GM12892 (cell line): ENCODE data around the gene SPHK2.
"Not testable (repeated sequence)": the region's sequence is repeated elsewhere in the genome, so short reads cannot be mapped to it uniquely, and the experiment has no call there.

Source experiments
- DNase-seq: peaks from one replicate; pipeline ENCODE4 v3.0.0; 2011; ENCODE audit not compliant: insufficient read length
- FAIRE-seq: peaks from 2 replicates; lab custom pipeline; 2011; peaks lifted over from hg19 to GRCh38; lab: Jason Lieb, UNC
- POLR2A ChIP-seq: IDR thresholded peaks from 2 replicates; pipeline ENCODE4 v1.6.1; 2011; ENCODE audit warnings: low read depth, low read length, control low read depth
- POLR2AphosphoS5 ChIP-seq: IDR thresholded peaks from 2 replicates; pipeline ENCODE4 v1.6.1; 2011; ENCODE audit warnings: low read depth, low read length, control low read depth
- TAF1 ChIP-seq: IDR thresholded peaks from 2 replicates; pipeline ENCODE4 v1.6.1; 2011; ENCODE audit warnings: low read depth, mild to moderate bottlenecking, control low read depth, low read length, borderline replicate concordance

SPHK2 gene

DNA sequence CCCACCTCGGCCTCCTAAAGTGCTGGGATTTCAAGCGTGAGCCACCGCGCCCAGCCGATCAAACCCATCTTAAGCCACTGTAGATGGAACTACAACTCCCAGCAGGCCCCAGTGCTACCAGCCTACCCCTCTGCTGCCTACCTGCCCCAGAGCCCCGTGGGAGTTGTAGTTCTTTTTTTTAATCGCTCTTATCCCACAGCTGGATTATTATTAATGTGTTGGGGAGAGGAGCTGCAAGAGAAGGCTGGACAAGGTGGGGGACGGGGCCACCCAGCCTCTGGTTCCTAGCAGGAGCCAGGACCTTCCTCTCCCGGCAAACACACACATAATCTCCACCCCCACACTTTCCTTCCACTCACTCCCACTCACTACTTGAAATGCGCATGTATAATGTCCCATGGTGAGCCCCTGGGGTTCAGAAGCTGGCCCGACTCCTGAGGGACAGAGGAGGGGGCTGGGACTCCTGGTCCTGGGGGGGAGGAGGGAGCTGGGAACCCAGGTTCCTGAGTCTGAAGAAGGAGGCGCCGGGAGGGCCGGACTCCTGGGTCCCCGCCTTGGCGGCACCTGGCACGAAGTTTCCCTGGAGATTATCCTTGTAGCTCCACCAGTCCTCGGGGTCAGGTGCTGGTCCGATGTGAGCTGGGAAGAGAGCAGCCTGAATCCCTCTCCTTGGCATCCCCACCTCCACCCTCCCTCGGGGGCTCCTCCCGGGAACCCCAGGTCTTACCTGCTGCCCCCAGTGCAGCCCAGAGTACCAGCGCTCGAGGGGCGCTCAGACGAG is 25.7 kb downstream of the SPHK2 start:
- DNase-seq, result peak; percentile 62
- FAIRE-seq, result peak; percentile 38
- TF ChIP-seq POLR2AphosphoS5, result no peak
- no peak for TF ChIP-seq POLR2A
- no peak for TF ChIP-seq TAF1

DNA sequence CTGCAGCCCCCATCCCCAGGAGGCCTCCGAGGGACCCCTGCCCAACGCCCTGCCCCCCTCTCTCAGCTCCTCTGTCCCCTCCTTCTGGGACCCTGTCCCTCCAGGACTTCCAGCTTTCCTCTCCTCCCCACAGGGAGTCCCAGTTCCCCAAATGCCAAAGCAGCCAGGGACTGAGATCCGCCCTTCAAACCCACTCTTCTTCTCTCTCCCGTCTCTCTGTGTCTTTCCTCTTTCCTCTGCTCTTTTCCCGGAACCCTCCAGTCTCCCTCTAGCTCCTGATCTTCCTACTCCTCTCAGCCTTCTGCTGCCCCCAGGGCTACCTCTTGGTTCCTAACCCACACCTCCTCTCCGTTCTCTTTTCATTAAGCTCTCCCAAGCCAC is 26.3 kb downstream of the SPHK2 start:
- no peak for TF ChIP-seq POLR2A
- TF ChIP-seq POLR2AphosphoS5, result no peak
- TF ChIP-seq TAF1, result no peak
- no peak for DNase-seq
- no peak for FAIRE-seq

DNA sequence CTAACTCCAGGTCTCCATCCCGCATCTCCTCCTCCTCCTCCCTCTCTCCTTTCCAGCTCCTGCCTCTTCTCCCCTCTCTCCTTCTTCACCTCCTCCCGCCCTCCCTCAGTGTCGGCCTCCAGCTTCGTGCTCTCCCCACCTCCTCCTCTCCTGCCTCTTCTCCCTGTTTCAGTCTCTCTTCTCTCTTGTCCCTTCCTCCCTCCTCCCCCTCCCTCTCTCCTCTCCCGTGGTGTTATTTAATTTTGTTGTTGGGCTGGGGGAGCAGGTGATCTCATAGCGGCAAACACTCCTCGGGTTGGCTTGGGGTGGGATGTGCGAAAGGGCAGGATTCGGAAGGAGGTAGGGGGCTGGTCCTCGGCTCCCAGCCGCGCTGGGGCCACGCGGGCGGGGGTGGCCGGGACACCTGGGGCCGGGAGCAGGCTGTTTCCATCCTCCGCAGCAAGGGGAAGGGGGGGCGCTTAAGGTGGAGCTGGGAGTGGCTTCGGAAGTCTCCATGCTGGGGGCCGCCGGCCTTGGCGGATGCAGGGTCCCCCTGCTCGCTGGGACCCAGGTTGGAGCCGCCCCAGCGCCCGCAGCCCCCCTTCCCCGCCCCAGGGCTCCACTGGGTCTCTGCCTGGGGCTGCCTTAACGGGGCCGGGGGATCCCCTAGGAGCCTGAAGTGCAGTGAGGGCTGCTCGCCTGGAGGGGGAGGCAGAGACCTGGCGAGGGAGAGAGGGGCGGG is 26.9 kb downstream of the SPHK2 start, which contains the start of gene CA11:
CA11 (minus strand) TSS at position 187 of the 721 bp plus-strand sequence. CDS start 555 bp downstream, outside the sequence.
- FAIRE-seq (no peak), DNase-seq (peak; percentile 96)
- no peak for TF ChIP-seq POLR2AphosphoS5
- TF ChIP-seq POLR2A, result no peak
- no peak for TF ChIP-seq TAF1

DNA sequence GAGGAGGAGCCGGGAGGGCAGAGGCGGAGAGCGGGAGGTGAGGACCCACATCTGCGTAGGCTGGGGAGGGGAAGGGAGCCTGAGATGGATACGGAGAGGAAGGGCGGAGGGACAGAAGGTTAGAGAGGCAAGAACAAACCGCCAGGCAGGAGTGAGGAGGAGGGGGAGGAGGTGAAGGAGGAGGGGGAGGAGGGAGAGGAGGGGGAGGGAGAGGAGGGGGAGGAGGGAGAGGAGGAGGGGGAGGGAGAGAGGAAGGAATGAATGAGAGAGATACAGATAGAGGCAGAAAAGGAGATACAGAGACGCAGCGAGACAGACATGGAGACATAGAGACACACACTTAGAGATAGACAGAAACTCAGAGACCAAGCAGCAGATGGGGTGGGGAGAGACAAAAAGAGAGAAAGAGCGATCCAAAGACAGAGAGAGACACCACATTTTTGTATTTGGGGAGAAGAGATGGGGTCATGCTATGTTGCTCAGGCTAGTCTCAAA is 27.5 kb downstream of the SPHK2 start:
- no peak for DNase-seq
- peak; percentile 91 for FAIRE-seq
- TF ChIP-seq POLR2AphosphoS5, result no peak

DNA sequence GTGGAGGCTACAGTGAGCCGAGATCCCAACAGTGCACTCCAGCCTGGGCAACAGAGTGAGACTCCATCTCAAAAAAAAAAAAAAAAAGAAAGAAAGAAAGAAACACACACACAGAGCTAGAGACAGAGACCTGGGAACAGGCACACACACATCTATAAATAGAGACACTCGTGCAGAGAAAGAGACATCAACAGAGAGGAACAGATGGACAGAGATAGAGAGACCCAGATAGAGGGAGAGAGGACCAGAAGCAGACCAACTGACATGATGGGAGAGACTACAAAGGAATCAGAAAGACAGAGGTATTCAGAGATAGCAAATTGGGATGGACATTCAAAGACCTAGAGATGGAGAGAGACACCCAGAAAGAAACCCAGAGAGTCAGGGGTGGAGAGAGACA is 28.8 kb downstream of the SPHK2 start:
- no peak for TF ChIP-seq POLR2A
- no peak for TF ChIP-seq POLR2AphosphoS5
- TF ChIP-seq TAF1, result no peak
- DNase-seq, result no peak
- no peak for FAIRE-seq

DNA sequence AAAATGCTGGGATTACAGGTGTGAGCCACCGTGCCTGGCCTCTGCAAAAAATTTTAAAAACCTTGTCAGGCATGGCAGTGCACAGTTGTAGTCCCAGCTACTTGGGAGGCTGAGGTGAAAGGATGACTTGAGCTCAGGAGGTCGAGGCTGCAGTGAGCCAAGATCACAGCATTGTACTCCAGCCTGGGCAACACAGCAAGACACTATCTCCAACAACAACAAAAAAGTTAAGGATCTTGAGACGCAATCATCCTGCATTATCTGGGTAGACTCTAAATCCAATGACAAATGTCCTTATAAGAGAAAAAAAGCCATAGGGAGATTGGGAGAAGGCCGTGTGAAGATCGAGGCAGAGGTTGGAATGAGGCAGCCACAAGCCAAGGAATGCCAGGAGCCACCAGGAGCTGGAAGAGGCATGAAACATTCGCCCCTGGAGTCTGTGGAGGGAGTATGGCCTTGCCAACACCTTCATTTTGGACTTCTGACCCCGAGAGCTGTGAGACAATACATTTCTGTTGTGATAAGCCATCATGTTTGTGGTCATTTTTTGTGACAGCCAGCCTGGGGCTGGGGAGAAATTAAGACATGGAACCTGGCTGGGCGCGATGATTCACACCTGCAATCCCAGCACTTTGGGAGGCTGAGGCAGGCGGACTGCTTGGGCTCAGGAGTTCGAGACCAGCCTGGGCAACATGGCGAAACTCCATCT is 31.8 kb downstream of the SPHK2 start:
- FAIRE-seq (no peak), DNase-seq (no peak)
- TF ChIP-seq POLR2AphosphoS5, result no peak
- TF ChIP-seq POLR2A, result no peak
- TF ChIP-seq TAF1, result no peak

DNA sequence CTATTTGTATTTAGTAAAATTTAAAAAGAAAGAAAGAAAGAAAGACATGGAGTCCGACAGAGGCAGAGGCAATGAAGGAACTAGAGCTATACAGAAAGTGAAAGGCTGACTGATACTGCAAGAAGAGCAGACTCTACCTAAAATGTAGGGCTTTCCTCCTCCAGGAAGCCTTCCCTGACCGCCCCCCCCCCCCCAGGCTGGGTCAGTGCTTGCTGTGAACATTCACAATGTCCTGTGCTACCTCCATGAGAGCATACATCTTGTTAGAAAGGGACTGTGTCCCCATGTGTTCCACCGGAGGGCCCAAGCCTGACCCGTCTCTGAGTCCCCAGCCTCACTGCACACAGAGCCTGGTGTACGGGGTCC is 32.4 kb downstream of the SPHK2 start:
- DNase-seq (no peak), FAIRE-seq (no peak)
- TF ChIP-seq TAF1, result no peak
- TF ChIP-seq POLR2A, result no peak
- TF ChIP-seq POLR2AphosphoS5, result no peak

DNA sequence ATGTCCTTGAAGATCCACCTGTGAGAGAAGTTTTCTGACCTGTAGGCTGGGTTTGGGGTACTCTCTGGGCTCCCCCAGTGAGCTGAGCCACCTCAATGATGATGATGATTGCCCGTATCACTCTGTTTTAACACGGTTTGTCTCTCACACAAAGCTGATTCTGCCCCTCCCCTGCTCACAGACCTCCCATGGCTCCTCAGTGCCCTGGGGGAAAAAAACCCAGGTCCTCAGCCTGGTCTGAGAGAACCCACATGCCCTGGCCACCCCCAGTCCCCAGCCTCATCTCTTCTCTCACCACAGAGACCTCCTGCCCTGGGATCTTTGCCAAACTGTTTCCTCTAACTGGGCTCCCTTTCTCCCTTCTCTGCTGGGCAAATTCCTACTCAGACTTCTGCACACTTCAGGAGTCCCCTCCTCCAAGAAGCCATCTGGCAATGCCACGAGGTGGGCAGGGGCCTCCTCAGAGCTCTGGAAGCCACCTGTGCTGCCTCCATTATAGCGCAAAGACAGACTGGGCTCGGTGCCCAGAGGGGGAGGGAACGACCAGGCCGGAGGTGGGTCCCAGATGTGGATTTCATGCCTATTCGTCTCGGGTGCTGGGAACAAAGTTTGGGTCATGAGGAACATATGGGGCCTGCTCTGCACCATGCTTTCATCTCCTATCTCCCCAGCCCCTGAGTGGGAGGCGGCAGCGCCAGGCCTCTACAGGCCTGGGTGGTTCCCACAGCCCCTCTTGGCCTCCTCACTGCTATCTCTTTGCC is 35.2 kb downstream of the SPHK2 start:
- TF ChIP-seq TAF1, result no peak
- no peak for TF ChIP-seq POLR2AphosphoS5
- TF ChIP-seq POLR2A, result no peak
- FAIRE-seq (no peak), DNase-seq (no peak)

DNA sequence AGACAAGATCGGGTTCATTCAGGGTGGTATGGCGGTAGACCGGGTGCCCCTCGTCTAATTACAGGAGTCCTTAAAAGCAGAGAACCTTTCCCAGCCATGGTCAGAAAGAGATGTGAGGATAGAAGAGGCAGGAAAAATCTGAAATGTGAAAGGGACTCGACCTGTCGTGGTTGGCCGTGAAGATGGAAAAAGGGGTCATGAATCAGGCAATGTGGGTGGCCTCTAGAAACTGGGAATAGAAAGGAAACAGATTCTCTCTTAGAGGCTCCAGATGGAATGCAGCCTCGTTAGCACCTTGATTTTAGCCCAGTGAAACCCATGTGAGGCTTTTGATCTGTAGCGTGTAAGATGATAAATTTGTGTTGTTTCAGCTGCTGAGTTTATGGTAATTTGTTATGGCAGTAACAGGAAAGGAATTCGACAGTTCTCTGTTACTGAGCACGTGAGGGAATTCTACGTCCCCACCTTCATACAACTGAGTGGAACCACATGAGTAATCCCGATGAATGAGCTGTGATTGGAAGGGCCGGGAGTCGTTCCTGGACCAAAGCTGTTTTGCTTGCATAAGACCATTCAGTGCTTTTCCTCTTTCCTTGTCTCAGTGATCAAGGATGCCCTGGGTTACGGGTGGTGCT is 37.7 kb downstream of the SPHK2 start:
- no peak for FAIRE-seq
- no peak for DNase-seq

DNA sequence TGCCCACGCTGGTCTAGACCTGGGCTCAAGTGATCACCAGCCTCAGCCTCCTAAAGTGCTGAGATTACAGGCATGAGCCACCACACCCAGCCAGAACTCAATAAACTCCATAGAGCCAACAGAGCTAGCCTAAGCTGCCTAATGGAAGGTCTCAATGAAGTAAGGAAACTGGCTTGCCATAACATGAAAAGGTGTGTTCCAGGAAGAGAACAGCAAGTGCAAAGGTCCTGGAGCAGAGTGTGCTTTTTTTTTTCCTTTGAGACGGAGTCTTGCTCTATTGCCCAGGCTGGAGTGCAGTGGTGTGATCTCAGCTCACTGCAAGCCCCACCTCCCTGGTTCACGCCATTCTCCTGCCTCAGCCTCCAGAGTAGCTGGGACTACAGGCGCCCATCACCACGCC is 38.5 kb downstream of the SPHK2 start:
- FAIRE-seq, result not testable (repeated sequence)

More for the DNA sequence above, 37.7 kb downstream of the SPHK2 start:
- TF ChIP-seq POLR2AphosphoS5 (no peak), POLR2A (no peak), TAF1 (no peak)

DNA sequence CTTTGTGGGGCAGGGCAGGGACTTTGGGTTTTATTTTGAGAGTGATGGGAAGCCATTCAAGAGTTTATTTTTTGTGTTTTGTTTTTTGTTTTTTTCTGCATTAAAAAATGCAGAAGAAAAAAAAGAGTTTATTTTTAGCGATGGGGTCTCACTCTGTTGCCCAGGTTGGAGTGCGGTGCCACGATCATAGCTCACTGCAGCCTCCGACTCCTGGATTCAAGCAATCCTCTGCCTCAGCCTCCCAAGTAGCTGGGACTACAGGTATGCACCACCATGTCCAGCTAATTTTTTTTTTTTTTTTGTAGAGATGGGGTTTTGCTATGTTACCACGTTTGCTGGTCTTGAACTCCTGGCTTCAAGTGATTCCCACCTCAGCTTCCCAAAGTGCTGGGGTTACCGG is 39.2 kb downstream of the SPHK2 start:
- DNase-seq (no peak), FAIRE-seq (no peak)
- TF ChIP-seq POLR2AphosphoS5 (no peak), POLR2A (no peak), TAF1 (no peak)

More for the DNA sequence above, 38.5 kb downstream of the SPHK2 start:
- DNase-seq, result not testable (repeated sequence)
